ENCODE data around the gene GPR42. TPM values are rescaled to one million over a fixed set of nuclear protein-coding genes. Genes with fewer than 3 reads are reported as not detected.

Gene GPR42
- total RNA-seq, 1 experiment from 2014 or later = not detected

- Histone ChIP-seq H3K4me2 (ENCODE audit: low read length) (no peak overlapping the region), H2AFZ (ENCODE audit: low read depth, low read length, poor library complexity, severe bottlenecking) (no peak overlapping the region), H3K9me3 (ENCODE audit: control insufficient read depth in 1 of 2, insufficient read depth in 1 of 2, low read depth in 1 of 2, low read length in 2 of 2) (no peaks in the 10 kb centered on the region), H3K79me2 (ENCODE audit: insufficient read depth, low read length) (no peaks in the 10 kb centered on the region), H3K9ac (ENCODE audit: low read length) (no peak overlapping the region), H3K4me3 (replicated peaks in 1 of 2; ENCODE audit: low read depth in 1 of 2, low read length in 2 of 2) (no peak overlapping the region), H3K27me3 (ENCODE audit: insufficient read depth, low read length) (no peaks in the 10 kb centered on the region), H3K27ac (ENCODE audit: low read depth, low read length) (no peak overlapping the region), H4K20me1 (ENCODE audit: insufficient read depth) (no peaks in the 10 kb centered on the region), H3K9me2 (ENCODE audit: insufficient read depth) (no peaks in the 10 kb centered on the region), H3K36me3 (ENCODE audit: control insufficient read depth in 1 of 2, insufficient read depth in 2 of 2, low read length in 2 of 2) (no peaks in the 10 kb centered on the region), H3K4me1 (ENCODE audit: control insufficient read depth in 1 of 2, insufficient read depth in 2 of 2, low read length in 2 of 2) (no peaks in the 10 kb centered on the region)
- no TSS peak for BruUV-seq (replicated peaks)
- no peak for TF ChIP-seq EZH2 (IDR thresholded peaks at IDR 0.05)
- TF ChIP-seq EZH2phosphoT487 (IDR thresholded peaks at IDR 0.05; ENCODE audit: borderline replicate concordance) = no peak
- no peak for TF ChIP-seq SIN3A (IDR thresholded peaks at IDR 0.05; ENCODE audit: low read depth)
- TF ChIP-seq CBX3 (IDR thresholded peaks at IDR 0.05; ENCODE audit: low read depth) = no peak
- TF ChIP-seq FOSL1 (IDR thresholded peaks at IDR 0.05; ENCODE audit: low read depth) = no peak
- TF ChIP-seq REST (IDR thresholded peaks at IDR 0.05; ENCODE audit: low read depth) = no peak
- no peak for TF ChIP-seq RAD21 (IDR thresholded peaks at IDR 0.05; ENCODE audit: low read depth)
- TF ChIP-seq EGR1 (IDR thresholded peaks at IDR 0.05; ENCODE audit: low read depth) = no peak
- TF ChIP-seq CEBPB (IDR thresholded peaks at IDR 0.05; ENCODE audit: low read depth) = no peak
- no peak for TF ChIP-seq MAX (IDR thresholded peaks at IDR 0.05)
- no peak for TF ChIP-seq ZFX (IDR thresholded peaks at IDR 0.05)
- TF ChIP-seq ELF1 (IDR thresholded peaks at IDR 0.05; ENCODE audit: borderline replicate concordance, low read depth) = no peak
- no peak for TF ChIP-seq ZNF274 (IDR thresholded peaks at IDR 0.05; ENCODE audit: low read depth, low read length)
- no peak for TF ChIP-seq TCF7L2 (IDR thresholded peaks at IDR 0.05; ENCODE audit: borderline replicate concordance, extremely low read depth, insufficient read depth, insufficient read length)
- no peak for TF ChIP-seq CTCF (IDR thresholded peaks at IDR 0.05 in 2 of 3, conservative IDR thresholded peaks at IDR 0.05 in 1 of 3; ENCODE audit: borderline replicate concordance in 1 of 3, insufficient read depth in 1 of 3, low read depth in 2 of 3, low read length in 2 of 3)
- TF ChIP-seq JUND (IDR thresholded peaks at IDR 0.05) = no peak
- TF ChIP-seq YY1 (IDR thresholded peaks at IDR 0.05; ENCODE audit: extremely low read depth, insufficient replicate concordance, low read depth, low read length) = no peak
- TF ChIP-seq SRF (IDR thresholded peaks at IDR 0.05; ENCODE audit: low read depth) = no peak
- DNase-seq (ENCODE audit: low read depth, low spot score) (no peak), ATAC-seq (no peak)
- POLR2A ChIA-PET = no interaction called here
- intact Hi-C loops (cut with micrococcal nuclease) = no loop called here
- RAD21 ChIA-PET (ENCODE audit: low non-redundant PET in 1 of 2, low total read pairs in 2 of 2, uncharacterized antibody in 2 of 2, unreplicated experiment in 2 of 2) = no interaction called here
- CTCF ChIA-PET = no interaction called here
These were observed 29.9 kb upstream of the GPR42 start for GRCh38 chr19:35341006-35341405.
